B cell (primary cell): ENCODE results near the gene CAV3. TPM values are rescaled to one million over a fixed set of nuclear protein-coding genes. Genes with fewer than 3 reads are reported as not detected.

ENCODE experiments used
- ATAC-seq: fragments of 200-7000 bp; cut with Tn5 transposase; one replicate; pipeline ENCODE4 v1.10.0; 2021; ENCODE audit warnings: low read depth, mild to moderate bottlenecking, moderate number of reproducible peaks, moderate library complexity
- CTCF ChIA-PET: fragments of 350-600 bp; sonication (Branson Sonifier 250); formaldehyde crosslinking; loops from one replicate; lab custom pipeline; 2021; ENCODE audit warnings: antibody characterized with exemption, inconsistent platforms; lab: Charles Lee
- POLR2A ChIA-PET: fragments of 350-600 bp; sonication (Branson Sonifier 250); formaldehyde crosslinking; loops from one replicate; lab custom pipeline; 2021; ENCODE audit warnings: antibody characterized with exemption; lab: Charles Lee
- DNase-seq: peaks from one replicate; pipeline ENCODE4 v3.0.0; 2013
- H2AFZ ChIP-seq: 2 replicates; pipeline ENCODE4 v1.6.1; 2012; ENCODE audit warnings: mild to moderate bottlenecking, low read depth, low read length; ENCODE audit not compliant: insufficient read depth, poor library complexity, severe bottlenecking
- H3K27ac ChIP-seq, 2 donors: 1 replicate in 1 of 2; 2 replicates in 1 of 2; pipeline ENCODE4 v1.5.1; 2012 to 2013; ENCODE audit warnings: low read length in 2 of 2, mild to moderate bottlenecking in 2 of 2, moderate library complexity in 1 of 2
- H3K27me3 ChIP-seq, 4 experiments: fragments of 200-600 bp in 1 of 4; sonication (generic) in 1 of 4; replicated peaks in 1 of 4; 1 replicate in 2 of 4; 2 replicates in 2 of 4; pipeline versions ENCODE4 v1.6.1 to v1.7.0; 2013 to 2016; ENCODE audit warnings: low read length in 3 of 4, mild to moderate bottlenecking in 2 of 4, mixed read lengths in 1 of 4, moderate library complexity in 1 of 4; ENCODE audit not compliant: insufficient read depth in 4 of 4, control insufficient read depth in 3 of 4; ENCODE audit errors: control extremely low read depth in 1 of 4
- H3K36me3 ChIP-seq, 2 experiments: replicated peaks in 1 of 2; 1 replicate in 1 of 2; 2 replicates in 1 of 2; pipeline versions ENCODE4 v1.6.1 to v1.7.1; 2013; ENCODE audit warnings: low read length in 1 of 2; ENCODE audit not compliant: insufficient read depth in 2 of 2, control insufficient read depth in 1 of 2; ENCODE audit errors: control extremely low read depth in 1 of 2, extremely low read depth in 1 of 2
- H3K4me1 ChIP-seq, 2 donors: fragments of 200-600 bp in 1 of 2; sonication (generic) in 1 of 2; 1 replicate in 1 of 2; 2 replicates in 1 of 2; pipeline versions ENCODE4 v1.5.1 to v1.6.1; 2013 to 2017; ENCODE audit warnings: low read length in 2 of 2; ENCODE audit not compliant: control insufficient read depth in 2 of 2, insufficient read depth in 2 of 2
- H3K4me2 ChIP-seq: replicated peaks from 2 replicates; pipeline ENCODE3; 2012; ENCODE audit warnings: mild to moderate bottlenecking, low read depth, low read length; ENCODE audit not compliant: poor library complexity, severe bottlenecking
- H3K4me3 ChIP-seq, 5 experiments: fragments of 200-600 bp in 1 of 5; sonication (generic) in 1 of 5; 1 replicate in 3 of 5; 2 replicates in 2 of 5; pipeline versions ENCODE4 v1.5.1 to v1.7.0; 2011 to 2016; ENCODE audit warnings: low read length in 4 of 5, mild to moderate bottlenecking in 4 of 5, low read depth in 2 of 5, control low read depth in 1 of 5, moderate library complexity in 1 of 5; ENCODE audit not compliant: insufficient read depth in 1 of 5; ENCODE audit errors: control extremely low read depth in 1 of 5, extremely low read depth in 1 of 5
- H3K79me2 ChIP-seq: fragments of 200-600 bp; sonication (generic); one replicate; pipeline ENCODE4 v1.6.0; 2016; ENCODE audit warnings: low read length; ENCODE audit not compliant: control insufficient read depth, insufficient read depth
- H3K9ac ChIP-seq: fragments of 200-600 bp; sonication (generic); 2 replicates; pipeline ENCODE4 v1.6.1; 2017; ENCODE audit warnings: mild to moderate bottlenecking, low read length, moderate library complexity
- H3K9me3 ChIP-seq, 3 donors: one replicate each; pipeline versions ENCODE4 v1.6.1 to v1.7.1; 2013; ENCODE audit warnings: low read length in 2 of 3; ENCODE audit not compliant: control insufficient read depth in 2 of 3, insufficient read depth in 1 of 3; ENCODE audit errors: control extremely low read depth in 1 of 3
- H4K20me1 ChIP-seq: 2 replicates; pipeline ENCODE4 v1.6.0; 2012; ENCODE audit warnings: mild to moderate bottlenecking, low read length; ENCODE audit not compliant: insufficient read depth, control insufficient read depth, poor library complexity, severe bottlenecking
- H3K27ac Mint-ChIP-seq: one replicate; pipeline ENCODE4 v1.8.0; 2021; ENCODE audit warnings: mixed read lengths
- H3K27me3 Mint-ChIP-seq: one replicate; pipeline ENCODE4 v1.8.0; 2021; ENCODE audit warnings: mixed read lengths
- H3K4me1 Mint-ChIP-seq: one replicate; pipeline ENCODE4 v1.8.0; 2021; ENCODE audit warnings: mixed read lengths
- H3K4me3 Mint-ChIP-seq: one replicate; pipeline ENCODE4 v1.8.0; 2021; ENCODE audit warnings: mixed read lengths
- H3K9me3 Mint-ChIP-seq: one replicate; pipeline ENCODE4 v1.8.0; 2022; ENCODE audit warnings: mixed read lengths; ENCODE audit not compliant: insufficient read depth
- EZH2 ChIP-seq: IDR thresholded peaks from 2 replicates; pipeline ENCODE4 v1.6.1; 2012; ENCODE audit warnings: borderline replicate concordance, low read depth, mild to moderate bottlenecking, moderate library complexity, low read length; ENCODE audit not compliant: insufficient read depth, poor library complexity, severe bottlenecking
- WGBS: methylation state at CpG from one replicate; pipeline ENCODE4 v1.1.5; 2013; ENCODE audit warnings: missing lambda C conversion rate; ENCODE audit not compliant: insufficient coverage; 5-methylcytosine and 5-hydroxymethylcytosine counted together
- intact Hi-C: fragments of 100-400 bp; cut with micrococcal nuclease; formaldehyde crosslinking; loops from one replicate; pipeline ENCODE4 v1.10.0; 2022
- polyA plus RNA-seq: library from polyadenylated mRNA; depleted of rRNA; stranded (reverse); fragments of >200 nt; gene quantifications from 2 replicates; pipeline ENCODE4 v1.2.3, GENCODE V29; 2012
- total RNA-seq, 2 donors: library from RNA; stranded (reverse); fragments of 120-200 nt in 1 of 2; gene quantifications; 1 replicate in 1 of 2; 2 replicates in 1 of 2; pipeline versions ENCODE4 v1.2.3 to v1.2.4, GENCODE V29; 2013 to 2022
- TF ChIP-seq, protein P1 (sequence below): fragments of 200-600 bp; IDR thresholded peaks from one replicate; pipeline ENCODE4 v1.8.0; 2022; ENCODE audit warnings: antibody characterized with exemption, mild to moderate bottlenecking

The CAV3 gene
- total and polyA plus RNA-seq, 2 donors (not counting 1 experiment from before 2014, with no cell fraction given) = not detected

- peaks cover 18% of the 10 kb centered on the region for H3K27me3 Mint-ChIP-seq
- ATAC-seq = no peak
- no peak overlapping the region for H3K27ac Mint-ChIP-seq
These were observed 21.3 kb upstream of the CAV3 start for GRCh38 chr3:8712045-8712907.

DNA sequence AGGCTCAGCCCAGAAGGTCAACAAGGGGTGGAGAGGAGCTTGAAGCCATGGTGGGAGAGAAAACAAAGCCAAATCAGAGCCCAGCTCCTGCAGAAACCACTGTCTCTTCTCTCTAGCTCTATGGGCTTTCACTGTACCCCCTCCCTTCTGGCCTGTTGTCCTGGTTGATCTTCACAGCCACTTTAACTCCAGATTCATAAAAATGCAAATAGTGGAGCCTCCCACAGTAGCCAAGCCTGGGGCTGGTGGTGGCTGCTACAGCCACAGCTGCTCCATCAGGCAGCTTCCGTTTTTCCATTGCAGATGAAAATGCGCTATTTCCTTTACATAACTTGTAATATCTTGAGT is 20.7 kb upstream of the CAV3 start:
- Mint-ChIP-seq H3K27ac (no peak overlapping the region), H3K4me3 (no peak overlapping the region), H3K9me3 (no peaks in the 10 kb centered on the region), H3K27me3 (peaks cover 16% of the 10 kb centered on the region), H3K4me1 (peaks cover 2% of the 10 kb centered on the region)
- H3K4me3 ChIP-seq = no peak overlapping the region
- ChIA-PET CTCF (no interaction called here), POLR2A (no interaction called here)
- no peak for DNase-seq
- intact Hi-C loops = no loop called here
- H3K4me2 ChIP-seq = no peak overlapping the region
- peaks cover 0 to 6% (median 0%) of the 10 kb centered on the region in 3 donors for H3K9me3 ChIP-seq
- H2AFZ ChIP-seq = no peak overlapping the region
- no peaks in the 10 kb centered on the region for H3K27me3 ChIP-seq
- no peak overlapping the region for H3K27ac ChIP-seq
- H3K4me1 ChIP-seq = no peaks in the 10 kb centered on the region
- H4K20me1 ChIP-seq = no peaks in the 10 kb centered on the region
- H3K36me3 ChIP-seq = no peaks in the 10 kb centered on the region
- no peak overlapping the region for H3K9ac ChIP-seq
- H3K79me2 ChIP-seq = no peaks in the 10 kb centered on the region
- no peak for TF ChIP-seq EZH2
- TF ChIP-seq, protein P1, sequence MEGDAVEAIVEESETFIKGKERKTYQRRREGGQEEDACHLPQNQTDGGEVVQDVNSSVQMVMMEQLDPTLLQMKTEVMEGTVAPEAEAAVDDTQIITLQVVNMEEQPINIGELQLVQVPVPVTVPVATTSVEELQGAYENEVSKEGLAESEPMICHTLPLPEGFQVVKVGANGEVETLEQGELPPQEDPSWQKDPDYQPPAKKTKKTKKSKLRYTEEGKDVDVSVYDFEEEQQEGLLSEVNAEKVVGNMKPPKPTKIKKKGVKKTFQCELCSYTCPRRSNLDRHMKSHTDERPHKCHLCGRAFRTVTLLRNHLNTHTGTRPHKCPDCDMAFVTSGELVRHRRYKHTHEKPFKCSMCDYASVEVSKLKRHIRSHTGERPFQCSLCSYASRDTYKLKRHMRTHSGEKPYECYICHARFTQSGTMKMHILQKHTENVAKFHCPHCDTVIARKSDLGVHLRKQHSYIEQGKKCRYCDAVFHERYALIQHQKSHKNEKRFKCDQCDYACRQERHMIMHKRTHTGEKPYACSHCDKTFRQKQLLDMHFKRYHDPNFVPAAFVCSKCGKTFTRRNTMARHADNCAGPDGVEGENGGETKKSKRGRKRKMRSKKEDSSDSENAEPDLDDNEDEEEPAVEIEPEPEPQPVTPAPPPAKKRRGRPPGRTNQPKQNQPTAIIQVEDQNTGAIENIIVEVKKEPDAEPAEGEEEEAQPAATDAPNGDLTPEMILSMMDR = no peak
- ATAC-seq = no peak
- WGBS = no CpG with 5 or more reads among the region's 2 CpGs

More at GRCh38 chr3:8712045-8712907, 21.3 kb upstream of the CAV3 start:
- Mint-ChIP-seq H3K4me1 (peaks cover 2% of the 10 kb centered on the region), H3K4me3 (no peak overlapping the region), H3K9me3 (no peaks in the 10 kb centered on the region)
- H3K27ac ChIP-seq = no peak overlapping the region
- H2AFZ ChIP-seq = no peak overlapping the region
- TF ChIP-seq EZH2 = no peak
- TF ChIP-seq, protein P1 = no peak
- no peak overlapping the region for H3K4me2 ChIP-seq
- 54% methylated on average over 4 of the region's 9 CpGs for WGBS
- H3K27me3 ChIP-seq = no peaks in the 10 kb centered on the region
- CTCF ChIA-PET = no interaction called here
- H3K36me3 ChIP-seq = no peaks in the 10 kb centered on the region
- POLR2A ChIA-PET = no interaction called here
- no peaks in the 10 kb centered on the region for H3K4me1 ChIP-seq
- intact Hi-C loops = no loop called here
- H3K4me3 ChIP-seq = no peak overlapping the region
- H3K79me2 ChIP-seq = no peaks in the 10 kb centered on the region
- no peaks in the 10 kb centered on the region for H4K20me1 ChIP-seq
- peaks cover 0 to 6% (median 0%) of the 10 kb centered on the region in 3 donors for H3K9me3 ChIP-seq
- no peak overlapping the region for H3K9ac ChIP-seq
- DNase-seq = no peak
